Fibroblast of skin of scalp (primary cell): Measurements from ENCODE around the gene GULP1.
"Not testable (repeated sequence)": the region's sequence is repeated elsewhere in the genome, so short reads cannot be mapped to it uniquely, and the experiment has no call there.

ENCODE experiments used
- DNase-seq: peaks from one replicate; pipeline ENCODE4 v3.0.0-alpha.2; 2013

GULP1 gene

GRCh38 chr2:188605609-188606584 lies 314.2 kb downstream of the GULP1 start:
- DNase-seq = not testable (repeated sequence)

GRCh38 chr2:188606596-188606995 lies 314.9 kb downstream of the GULP1 start:
- not testable (repeated sequence) for DNase-seq

DNA sequence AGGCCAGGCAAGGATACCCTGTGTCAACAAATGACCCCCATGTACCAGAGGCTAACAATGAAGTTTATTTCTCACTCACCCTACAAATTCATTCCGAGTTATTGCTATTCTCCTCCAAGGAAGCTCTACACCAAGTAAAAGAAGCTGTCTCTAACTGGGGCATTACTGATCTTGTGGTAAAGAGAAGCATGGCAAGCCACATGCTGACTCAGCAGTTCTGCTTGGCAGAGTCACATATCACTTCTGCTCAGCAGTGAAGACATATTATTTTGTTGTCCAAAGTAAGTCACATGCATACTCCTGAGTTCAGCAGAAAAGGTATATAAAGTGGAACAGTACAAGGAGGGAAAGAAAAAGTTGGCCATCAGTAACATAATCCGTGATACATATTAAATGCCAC lies 315.8 kb downstream of the GULP1 start:
- DNase-seq = peak; percentile 13

DNA sequence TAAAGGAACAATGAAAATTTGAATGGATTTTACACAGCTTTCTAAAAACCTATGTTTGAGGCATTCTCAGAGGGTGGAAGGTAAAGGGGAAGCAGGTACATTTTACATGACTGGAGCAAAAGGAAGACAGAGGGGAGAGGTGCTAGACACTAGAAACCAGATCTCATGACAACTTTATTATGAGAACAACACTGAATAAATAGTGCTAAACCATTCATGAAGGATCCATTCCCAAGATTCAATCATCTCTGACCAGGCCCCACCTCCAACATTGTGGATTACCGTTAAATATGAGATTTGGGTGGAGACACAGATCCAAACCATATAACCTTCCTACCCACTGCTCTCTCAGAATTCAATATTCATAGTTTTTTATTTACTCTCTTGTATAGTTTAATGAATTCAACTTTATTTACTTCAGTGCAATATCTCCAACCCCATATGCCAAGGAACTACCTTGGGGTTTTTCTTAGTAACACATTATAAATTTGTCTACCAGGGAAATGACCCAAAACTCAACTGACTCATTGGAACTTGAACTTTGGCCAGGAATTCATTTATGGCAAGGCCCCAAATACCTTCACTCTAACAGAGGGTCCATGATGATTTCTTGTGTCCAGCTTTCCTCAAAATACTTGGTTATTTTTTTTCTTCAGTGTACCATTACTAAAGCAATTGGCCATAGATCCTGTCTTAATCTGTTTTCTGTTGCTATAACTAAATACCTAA lies 317.8 kb downstream of the GULP1 start:
- peak; percentile 63 for DNase-seq

- DNase-seq = no peak
Measured at GRCh38 chr2:188610050-188610444, 318.4 kb downstream of the GULP1 start.

GRCh38 chr2:188610827-188611226 lies 319.2 kb downstream of the GULP1 start:
- DNase-seq = no peak

GRCh38 chr2:188619146-188619545 lies 327.5 kb downstream of the GULP1 start:
- DNase-seq = no peak

DNA sequence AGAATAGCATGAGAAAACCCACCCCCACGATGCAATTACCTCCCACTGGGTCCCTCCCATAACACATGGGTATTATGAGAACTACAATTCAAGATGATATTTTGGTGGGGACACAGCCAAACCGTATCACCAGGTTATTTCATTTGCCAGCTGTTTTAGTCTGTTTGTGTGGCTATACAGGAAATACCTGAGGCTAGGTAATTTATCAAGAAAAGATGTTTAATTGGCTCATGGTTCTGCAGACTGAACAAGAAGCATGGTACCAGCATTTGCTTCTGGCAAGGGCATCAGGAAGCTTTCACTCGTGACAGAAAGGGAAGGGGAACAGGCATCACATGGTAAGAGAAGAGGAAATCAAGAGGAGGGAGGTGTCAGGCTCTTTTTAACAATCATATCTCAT lies 329.2 kb downstream of the GULP1 start:
- no peak for DNase-seq

DNA sequence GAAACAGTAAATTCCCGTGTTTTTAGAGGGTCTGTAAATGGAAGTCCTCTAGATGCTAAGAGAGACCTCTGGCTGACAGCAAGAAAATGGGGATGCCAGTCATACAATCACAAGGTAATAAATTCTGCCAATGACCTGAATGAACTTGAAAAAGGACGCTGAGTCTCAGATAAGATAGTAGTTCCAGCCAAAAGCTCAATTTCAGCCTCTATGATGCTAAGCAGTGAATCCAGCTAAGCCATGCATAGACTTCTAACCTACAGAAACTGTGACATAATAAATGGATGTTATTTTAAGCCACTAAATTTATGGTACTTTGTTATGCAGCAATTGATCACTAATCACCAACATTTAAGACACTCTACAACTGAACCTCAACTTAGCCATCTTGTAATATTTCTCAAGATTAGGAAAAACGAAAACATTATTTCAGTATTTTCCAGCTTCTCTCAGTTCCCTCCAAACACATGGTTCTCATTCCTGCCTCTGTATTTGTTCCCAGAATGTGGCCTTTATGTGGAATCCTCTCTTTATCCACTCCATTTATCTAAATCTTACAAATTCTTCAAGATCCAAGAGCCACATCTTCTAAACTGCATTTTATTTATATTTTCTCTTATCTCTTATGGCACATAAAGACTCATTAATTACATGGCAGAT lies 331.1 kb downstream of the GULP1 start:
- DNase-seq = no peak

- peak; percentile 48 for DNase-seq
Measured at GRCh38 chr2:188623995-188624643, 332.4 kb downstream of the GULP1 start.

DNA sequence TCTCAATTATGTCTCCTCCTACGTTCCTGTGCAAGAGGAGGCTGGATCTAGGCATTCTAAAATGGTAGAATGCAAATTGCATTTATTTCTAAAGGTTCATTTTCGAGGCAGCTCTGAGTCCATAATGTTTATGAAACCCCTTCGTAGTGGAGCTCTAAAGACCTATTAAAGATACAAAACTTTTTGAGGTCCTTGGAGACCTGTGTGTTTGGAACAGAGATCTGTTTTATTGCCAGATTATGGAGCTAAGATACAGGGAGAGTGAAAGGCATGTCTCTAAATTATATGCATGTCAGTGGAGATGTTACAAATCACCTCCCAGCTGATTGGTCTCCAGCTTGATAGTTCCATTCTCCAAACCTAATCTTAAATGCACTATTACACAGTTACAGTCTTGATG lies 335.8 kb downstream of the GULP1 start:
- no peak for DNase-seq

DNA sequence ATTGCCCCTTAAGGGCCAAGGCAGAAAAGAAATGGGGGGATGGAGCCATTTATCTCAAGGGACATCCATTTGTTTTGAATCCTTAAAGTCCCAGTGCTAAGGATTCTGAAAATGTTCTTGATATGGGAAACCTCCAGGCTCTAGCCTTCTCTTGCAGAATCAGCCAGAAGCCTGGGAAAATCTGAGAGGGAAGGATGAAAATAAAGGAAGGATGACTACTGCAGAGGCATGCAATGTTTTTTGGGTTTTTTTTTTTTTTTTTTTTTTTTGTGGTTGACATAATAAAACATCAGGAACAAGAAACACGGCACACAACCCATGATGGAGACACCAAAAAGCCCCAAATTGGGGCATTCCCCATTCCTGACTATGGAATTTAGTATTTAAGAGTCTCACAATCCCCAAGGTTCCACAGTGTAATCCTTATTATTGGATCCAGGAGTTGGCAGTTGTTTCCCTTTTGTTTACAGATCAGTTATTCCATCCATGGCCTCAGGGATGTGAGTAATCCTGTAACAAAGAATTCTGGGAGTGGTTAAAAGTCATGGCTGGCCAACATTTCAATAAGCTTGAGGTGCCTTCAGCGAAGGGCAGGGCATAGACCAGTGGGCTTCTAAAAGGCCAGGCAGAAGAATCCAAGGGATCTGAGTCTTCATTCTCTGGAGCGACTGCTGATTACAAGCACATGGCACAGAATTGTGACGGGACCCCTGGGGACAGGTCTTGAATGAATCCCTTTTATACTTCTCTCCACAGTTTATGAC lies 337.5 kb downstream of the GULP1 start:
- peak; percentile 86 for DNase-seq

- peak; percentile 69 for DNase-seq
Measured at GRCh38 chr2:188629753-188630527, 338.3 kb downstream of the GULP1 start.

DNA sequence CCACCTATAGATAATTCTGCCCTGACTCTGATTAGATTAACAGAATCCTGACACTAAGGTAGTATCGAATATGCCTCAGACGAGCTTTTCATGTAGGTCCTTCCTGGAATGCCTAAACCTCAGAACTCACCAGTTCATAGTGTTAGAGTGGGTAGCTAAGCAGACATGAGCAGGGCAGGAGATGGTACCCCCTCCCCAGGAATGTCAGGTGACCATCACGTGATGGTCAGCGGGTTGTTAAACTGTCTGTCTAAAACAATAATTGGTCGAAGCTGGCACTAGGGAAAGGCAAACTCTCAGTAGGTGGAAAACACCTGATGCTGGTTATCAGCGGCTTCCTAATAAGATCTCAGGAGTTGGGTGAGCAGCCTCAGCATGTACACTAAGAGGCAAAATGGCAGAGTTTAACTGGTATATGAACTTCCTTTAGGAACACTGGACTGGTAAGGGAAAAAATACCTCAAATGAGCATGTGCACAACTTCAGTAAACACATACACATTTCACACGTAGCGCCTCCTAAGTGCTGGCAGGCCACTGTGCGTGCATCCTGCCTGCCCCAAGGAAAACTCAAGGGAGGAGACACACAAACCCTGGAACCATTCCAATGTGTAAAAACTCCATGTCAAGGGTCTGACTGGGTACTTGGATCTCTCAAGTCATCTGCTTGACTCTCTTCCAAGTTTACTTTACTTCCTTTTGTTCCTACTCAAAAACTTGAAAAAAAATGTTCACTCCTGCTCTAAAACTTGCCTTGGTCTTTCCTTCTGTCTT lies 339.5 kb downstream of the GULP1 start:
- DNase-seq = peak; percentile 9

- DNase-seq = no peak
Measured at GRCh38 chr2:188634656-188635055, 343.0 kb downstream of the GULP1 start.
